IPS-18a (cell line): Measurements from ENCODE around the gene TBC1D22A.

ENCODE experiments used
- H3K27ac ChIP-seq: one replicate; pipeline ENCODE4 v1.5.1; 2013; ENCODE audit warnings: low read length
- H3K27me3 ChIP-seq: one replicate; pipeline ENCODE4 v1.6.1; 2013; ENCODE audit warnings: mild to moderate bottlenecking, low read length; ENCODE audit not compliant: control insufficient read depth, insufficient read depth
- H3K36me3 ChIP-seq: one replicate; pipeline ENCODE4 v1.6.1; 2013; ENCODE audit warnings: low read depth, low read length; ENCODE audit not compliant: control insufficient read depth
- H3K4me1 ChIP-seq: one replicate; pipeline ENCODE4 v1.6.1; 2013; ENCODE audit warnings: low read depth, low read length; ENCODE audit not compliant: control insufficient read depth
- H3K4me3 ChIP-seq: one replicate; pipeline ENCODE4 v1.5.1; 2013; ENCODE audit warnings: low read length
- H3K9ac ChIP-seq: one replicate; pipeline ENCODE4 v1.6.1; 2013; ENCODE audit warnings: mild to moderate bottlenecking, low read length, moderate library complexity
- H3K9me3 ChIP-seq: one replicate; pipeline ENCODE4 v1.6.1; 2013; ENCODE audit warnings: low read depth, low read length; ENCODE audit not compliant: control insufficient read depth

The TBC1D22A gene

DNA sequence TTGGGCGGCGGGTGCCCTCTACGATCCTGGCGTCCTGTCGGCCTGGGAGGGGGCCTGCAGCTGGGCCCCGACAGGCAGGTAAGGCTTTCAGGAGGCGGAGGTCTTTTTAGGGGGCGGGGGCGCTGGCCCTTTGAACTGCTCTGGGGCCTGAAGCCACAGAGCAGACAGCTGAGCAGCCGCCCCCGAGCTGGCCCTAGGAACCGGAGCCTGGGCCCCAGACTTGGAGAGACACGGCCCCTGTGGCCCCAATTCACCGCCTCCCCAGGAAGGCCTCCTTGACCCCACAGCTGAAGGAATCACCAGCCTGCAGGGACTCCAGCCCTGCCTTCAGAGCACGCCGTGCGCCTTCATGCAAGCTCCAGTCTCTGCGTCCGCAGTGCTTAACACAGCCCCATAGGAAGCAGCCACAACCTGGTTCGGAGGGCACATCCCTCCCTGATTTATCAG is 23.8 kb upstream of the TBC1D22A start:
- H3K36me3 ChIP-seq, result no peaks in the 10 kb centered on the region
- no peaks in the 10 kb centered on the region for H3K9me3 ChIP-seq
- no peaks in the 10 kb centered on the region for H3K27me3 ChIP-seq
- peak overlapping the region; percentile 57 for H3K4me3 ChIP-seq
- H3K4me1 ChIP-seq, result peaks cover 18% of the 10 kb centered on the region
- H3K9ac ChIP-seq, result no peak overlapping the region
- H3K27ac ChIP-seq, result no peak overlapping the region

DNA sequence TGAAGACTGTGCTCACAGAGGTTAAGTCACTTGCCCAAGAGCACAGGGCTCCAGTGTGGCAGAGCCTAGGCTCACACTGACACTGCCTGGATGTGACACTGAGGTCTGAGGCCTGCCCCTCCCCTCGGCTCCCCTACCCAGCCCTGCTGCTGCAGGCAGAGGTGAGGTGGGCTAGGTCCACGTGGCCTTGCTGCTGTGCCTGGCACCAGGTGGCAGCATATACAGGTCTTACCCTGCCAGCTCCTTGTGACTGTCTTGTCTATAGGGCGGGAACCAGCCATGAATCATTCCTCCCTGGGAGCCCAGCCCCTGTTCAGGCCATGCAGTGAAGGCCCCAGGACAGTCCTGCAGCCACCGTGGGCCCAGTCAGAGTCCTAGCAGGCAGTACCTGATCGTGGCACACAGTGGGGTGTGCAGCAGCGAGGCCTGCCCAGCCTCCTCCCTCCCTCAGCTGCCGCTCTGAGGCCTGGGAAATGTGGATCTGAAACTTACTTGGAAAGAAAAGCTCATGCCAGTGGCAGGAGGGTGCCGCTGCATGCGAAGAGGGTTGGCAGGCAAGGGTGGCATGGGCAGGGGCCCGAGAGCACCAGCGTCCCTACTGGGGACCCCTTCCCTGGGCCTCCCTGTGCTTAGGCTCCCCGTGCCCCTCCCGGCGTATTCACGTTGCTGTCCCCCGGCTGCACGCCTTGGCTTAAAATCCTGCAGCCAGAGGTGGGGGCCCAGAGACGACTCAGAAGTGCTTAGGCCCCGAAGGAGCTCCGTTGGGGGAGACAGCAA is 23.2 kb upstream of the TBC1D22A start:
- H3K9ac ChIP-seq, result no peak overlapping the region
- no peak overlapping the region for H3K27ac ChIP-seq
- H3K4me3 ChIP-seq, result peak overlapping the region; percentile 57
- no peaks in the 10 kb centered on the region for H3K36me3 ChIP-seq
- H3K27me3 ChIP-seq, result no peaks in the 10 kb centered on the region
- H3K4me1 ChIP-seq, result peaks cover 18% of the 10 kb centered on the region
- H3K9me3 ChIP-seq, result no peaks in the 10 kb centered on the region

DNA sequence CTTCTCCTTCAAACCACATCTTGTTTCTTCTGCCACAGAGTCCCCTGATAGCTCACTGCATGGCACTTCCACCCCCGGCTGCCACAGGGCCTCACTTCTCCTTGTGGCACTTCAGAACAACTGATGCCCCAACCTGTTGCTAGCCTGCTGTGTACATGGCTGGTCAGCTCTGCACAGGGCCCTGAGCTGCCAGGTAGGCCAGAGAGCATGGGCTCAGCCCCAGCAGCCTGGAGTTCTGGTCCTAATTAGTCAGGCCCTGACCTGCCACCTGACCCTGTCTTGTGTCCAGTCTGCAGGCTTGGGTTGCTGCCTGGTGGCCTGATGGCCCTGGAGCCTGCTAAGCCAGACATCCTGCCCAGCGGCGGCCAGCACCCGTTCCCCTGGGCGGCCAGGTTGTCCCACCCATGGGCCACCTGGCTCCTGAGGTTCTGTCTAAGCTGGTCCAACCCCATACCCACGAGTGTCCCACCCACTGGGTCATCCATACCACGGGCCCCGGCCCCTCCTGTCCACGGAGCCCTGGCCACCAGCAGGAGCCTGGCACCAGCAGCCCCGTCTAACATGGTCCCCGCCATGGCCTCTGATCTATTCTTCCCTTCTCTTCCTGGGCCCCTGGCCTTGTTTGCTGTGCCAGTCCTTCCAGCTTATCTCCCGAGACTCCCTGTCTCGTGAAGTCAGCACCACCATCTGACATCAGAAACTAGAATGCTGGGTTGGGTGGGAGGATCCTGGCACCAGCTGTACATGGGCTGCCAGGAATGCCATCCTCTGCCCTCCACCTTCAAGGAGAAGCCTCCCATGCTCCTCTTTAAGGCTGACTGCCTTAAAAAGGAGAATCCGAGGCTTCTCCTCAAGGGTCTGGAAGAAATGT is 21.3 kb upstream of the TBC1D22A start:
- Histone ChIP-seq H3K27me3 (no peaks in the 10 kb centered on the region), H3K27ac (no peak overlapping the region), H3K36me3 (no peaks in the 10 kb centered on the region), H3K9ac (no peak overlapping the region), H3K4me3 (no peak overlapping the region), H3K4me1 (peaks cover 10% of the 10 kb centered on the region), H3K9me3 (no peaks in the 10 kb centered on the region)

DNA sequence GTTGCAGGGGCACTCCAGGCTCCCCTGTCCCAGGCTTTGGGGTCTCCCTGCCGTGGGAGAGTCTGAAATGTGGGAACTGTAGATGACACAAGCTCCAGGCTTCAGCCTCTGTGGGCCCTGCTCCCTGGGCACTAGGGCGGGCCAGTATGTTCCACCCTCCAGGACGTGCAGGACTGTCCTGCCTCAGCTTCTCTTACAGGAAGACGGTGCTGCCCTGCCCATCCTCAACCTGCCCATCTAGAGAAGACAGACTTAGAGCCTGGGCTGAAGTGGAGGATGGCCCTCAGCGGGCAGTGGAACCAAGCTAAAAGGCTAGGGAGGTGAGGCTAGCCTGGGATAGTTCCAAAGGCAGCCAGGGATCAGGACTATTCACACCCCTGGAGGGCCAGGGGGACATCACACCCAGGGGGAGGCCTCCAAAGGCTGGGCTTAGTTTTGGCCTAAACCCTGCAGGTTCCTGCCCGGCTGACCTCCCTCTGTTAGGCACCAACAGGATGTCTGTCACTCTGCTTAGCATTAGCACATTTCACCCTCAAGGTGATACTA is 20.4 kb upstream of the TBC1D22A start:
- Histone ChIP-seq H3K36me3 (no peaks in the 10 kb centered on the region), H3K9ac (no peak overlapping the region), H3K27me3 (no peaks in the 10 kb centered on the region), H3K4me1 (peaks cover 3% of the 10 kb centered on the region), H3K27ac (no peak overlapping the region), H3K4me3 (no peak overlapping the region), H3K9me3 (no peaks in the 10 kb centered on the region)

DNA sequence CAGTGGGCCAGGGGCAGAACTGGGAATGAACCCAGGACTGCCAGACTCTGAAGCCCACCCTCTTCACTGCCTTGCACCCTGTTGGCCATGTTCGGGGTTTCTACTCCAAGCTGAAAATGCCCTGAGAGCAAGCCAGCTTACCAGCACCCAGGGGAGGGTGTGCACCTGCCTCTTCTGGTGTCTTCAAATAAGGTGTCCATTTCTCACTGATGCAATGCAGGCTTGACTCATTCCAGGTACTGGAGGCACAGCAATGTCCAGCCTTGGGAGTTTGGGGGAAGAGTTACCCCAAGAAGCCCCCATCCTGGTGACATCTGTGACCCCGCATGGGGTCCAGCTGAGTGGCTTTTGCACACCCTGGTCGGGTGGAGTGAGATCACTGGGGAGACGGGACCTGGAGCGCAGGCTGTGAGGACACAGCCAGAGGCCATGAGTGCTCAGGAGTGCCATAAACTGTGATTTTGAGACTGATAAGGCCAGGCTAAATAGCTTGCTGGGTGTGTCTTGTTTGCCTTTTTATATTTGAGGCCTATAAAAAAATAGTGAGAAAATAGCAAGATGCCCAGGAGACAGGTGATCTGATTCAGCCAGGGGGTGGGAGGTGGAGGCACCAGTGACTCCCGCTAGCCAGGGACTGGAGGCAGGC is 19.8 kb upstream of the TBC1D22A start:
- H3K36me3 ChIP-seq, result no peaks in the 10 kb centered on the region
- H3K9ac ChIP-seq, result no peak overlapping the region
- no peaks in the 10 kb centered on the region for H3K9me3 ChIP-seq
- no peak overlapping the region for H3K27ac ChIP-seq
- no peaks in the 10 kb centered on the region for H3K27me3 ChIP-seq
- no peaks in the 10 kb centered on the region for H3K4me1 ChIP-seq
- H3K4me3 ChIP-seq, result no peak overlapping the region

DNA sequence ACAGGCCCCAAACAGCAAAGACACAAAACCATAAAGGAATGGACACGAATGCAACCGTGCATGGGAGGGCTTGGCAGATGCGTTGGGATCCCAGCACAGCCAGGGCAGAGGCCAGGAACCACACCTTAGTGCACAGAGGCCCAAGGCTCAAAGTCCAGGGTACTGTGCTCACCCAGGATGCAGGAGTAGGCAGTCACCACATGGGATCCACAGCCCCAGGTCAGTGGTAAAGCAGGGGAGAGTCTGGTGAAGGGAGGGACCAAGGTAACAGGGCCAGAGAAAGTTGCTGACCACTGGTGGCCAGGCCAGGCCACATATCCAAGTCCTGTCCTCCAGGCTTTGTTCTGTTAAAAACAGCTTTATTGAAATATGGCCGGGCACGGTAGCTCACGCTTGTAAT is 17.9 kb upstream of the TBC1D22A start:
- H3K36me3 ChIP-seq, result no peaks in the 10 kb centered on the region
- H3K27me3 ChIP-seq, result no peaks in the 10 kb centered on the region
- no peaks in the 10 kb centered on the region for H3K9me3 ChIP-seq
- no peak overlapping the region for H3K4me3 ChIP-seq
- H3K27ac ChIP-seq, result no peak overlapping the region
- no peaks in the 10 kb centered on the region for H3K4me1 ChIP-seq
- no peak overlapping the region for H3K9ac ChIP-seq

DNA sequence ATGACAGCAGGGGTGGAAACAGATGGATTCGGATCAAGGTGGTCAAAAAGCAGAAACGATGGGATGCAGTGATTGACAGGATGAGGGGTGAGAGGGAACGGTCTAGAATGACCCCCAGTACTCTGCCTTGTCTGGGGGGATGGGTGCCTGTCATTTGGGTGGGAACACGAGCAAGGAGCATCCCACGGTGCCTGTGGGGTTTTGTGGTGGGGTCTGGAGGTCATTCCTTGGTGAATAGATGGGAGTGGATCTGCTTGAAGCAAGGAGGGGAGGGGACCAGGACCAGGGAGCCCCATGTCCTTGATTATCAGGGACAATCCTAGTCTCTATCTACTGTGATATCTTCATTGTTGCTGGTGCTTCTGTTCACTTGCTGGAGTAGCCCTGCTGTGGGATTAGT is 16.3 kb upstream of the TBC1D22A start:
- Histone ChIP-seq H3K4me1 (no peaks in the 10 kb centered on the region), H3K9ac (no peak overlapping the region), H3K27me3 (no peaks in the 10 kb centered on the region), H3K27ac (no peak overlapping the region), H3K4me3 (no peak overlapping the region), H3K36me3 (no peaks in the 10 kb centered on the region), H3K9me3 (no peaks in the 10 kb centered on the region)

DNA sequence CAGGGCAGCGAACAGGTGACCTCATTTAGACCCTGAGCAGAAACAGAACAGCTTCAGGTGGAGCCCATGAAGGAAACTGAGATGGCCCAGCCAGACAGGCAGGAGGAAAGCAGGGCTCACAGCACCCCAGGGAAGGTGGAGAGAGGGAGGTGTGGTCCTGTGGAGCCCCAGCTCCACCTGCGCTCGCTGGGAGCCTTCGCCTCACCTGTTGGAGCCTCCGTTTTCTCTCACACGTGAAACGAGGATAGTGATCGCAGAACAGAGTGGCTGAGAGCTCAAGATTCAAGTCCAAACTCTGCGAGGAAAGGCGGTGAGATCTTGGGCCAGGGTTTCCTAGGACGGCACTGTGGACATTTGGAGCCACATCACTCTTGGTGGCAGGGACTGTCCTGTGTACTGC is 15.8 kb upstream of the TBC1D22A start:
- no peaks in the 10 kb centered on the region for H3K9me3 ChIP-seq
- H3K4me3 ChIP-seq, result no peak overlapping the region
- H3K36me3 ChIP-seq, result no peaks in the 10 kb centered on the region
- no peaks in the 10 kb centered on the region for H3K27me3 ChIP-seq
- H3K27ac ChIP-seq, result no peak overlapping the region
- H3K9ac ChIP-seq, result no peak overlapping the region
- H3K4me1 ChIP-seq, result no peaks in the 10 kb centered on the region

DNA sequence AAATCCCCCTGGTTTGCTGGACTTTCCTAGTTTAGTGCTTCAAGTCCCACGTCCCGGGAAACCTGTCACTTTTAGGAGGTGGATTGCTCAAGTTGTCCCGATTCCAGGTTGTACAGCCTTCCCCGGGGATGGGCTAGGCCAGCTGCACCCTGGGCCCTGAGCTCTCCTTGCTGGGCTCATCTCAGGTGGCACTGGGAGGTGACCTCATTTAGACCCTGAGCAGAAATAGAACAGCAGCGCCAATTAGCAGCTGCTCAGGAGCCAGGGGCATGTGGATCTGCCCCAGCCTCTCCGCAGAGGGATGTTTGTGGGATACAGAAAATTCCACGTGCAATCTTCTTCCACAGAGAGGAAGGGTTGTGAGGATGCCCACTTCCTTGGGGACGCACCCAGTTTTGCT is 14.8 kb upstream of the TBC1D22A start:
- Histone ChIP-seq H3K27ac (no peak overlapping the region), H3K4me1 (no peaks in the 10 kb centered on the region), H3K9ac (no peak overlapping the region), H3K4me3 (no peak overlapping the region), H3K36me3 (no peaks in the 10 kb centered on the region), H3K27me3 (no peaks in the 10 kb centered on the region), H3K9me3 (no peaks in the 10 kb centered on the region)

DNA sequence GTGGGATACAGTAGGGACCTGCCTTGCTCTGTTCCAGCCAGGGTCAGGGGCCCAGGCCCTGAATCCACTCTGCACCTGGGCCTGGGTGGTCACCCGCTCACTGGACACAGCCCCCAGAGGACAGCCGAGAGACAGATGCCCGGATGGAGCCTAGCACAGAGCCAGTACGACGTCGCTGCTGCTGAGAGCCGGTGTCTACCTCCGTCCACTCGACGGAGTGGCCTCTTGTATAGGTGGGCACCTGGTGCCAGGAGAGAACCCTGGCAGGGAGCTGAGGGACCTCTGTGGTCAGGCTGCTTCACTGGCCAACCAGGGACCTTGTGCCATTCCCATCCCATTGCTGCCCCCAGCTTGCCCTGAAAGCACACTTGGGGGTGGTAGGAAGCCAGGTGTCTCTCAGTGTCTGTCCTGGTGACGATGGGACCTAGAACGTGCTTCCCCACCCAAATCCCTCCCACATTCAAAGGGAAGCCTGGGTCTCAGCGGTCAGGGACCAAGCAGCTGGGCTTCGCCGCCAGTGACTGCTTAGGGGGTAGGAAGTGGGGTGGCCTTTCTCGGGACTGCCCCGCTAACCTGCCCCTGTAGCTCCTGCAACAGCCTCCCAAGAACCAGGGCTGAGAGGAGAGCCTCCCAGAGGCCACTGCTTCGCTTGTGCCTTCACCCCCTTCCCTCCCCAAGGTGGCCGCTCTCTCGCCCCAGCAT is 14.1 kb upstream of the TBC1D22A start:
- Histone ChIP-seq H3K27ac (no peak overlapping the region), H3K4me1 (no peaks in the 10 kb centered on the region), H3K4me3 (no peak overlapping the region), H3K9me3 (no peaks in the 10 kb centered on the region), H3K36me3 (no peaks in the 10 kb centered on the region), H3K9ac (no peak overlapping the region), H3K27me3 (no peaks in the 10 kb centered on the region)
